ENCODE data around the gene LTBP4. TPM values are rescaled to one million over a fixed set of nuclear protein-coding genes. Genes with fewer than 3 reads are reported as not detected.

LTBP4 gene
- total and polyA plus RNA-seq, 2 donors (not counting 1 experiment from before 2014, with no cell fraction given): 81.2 to 105 TPM

DNA sequence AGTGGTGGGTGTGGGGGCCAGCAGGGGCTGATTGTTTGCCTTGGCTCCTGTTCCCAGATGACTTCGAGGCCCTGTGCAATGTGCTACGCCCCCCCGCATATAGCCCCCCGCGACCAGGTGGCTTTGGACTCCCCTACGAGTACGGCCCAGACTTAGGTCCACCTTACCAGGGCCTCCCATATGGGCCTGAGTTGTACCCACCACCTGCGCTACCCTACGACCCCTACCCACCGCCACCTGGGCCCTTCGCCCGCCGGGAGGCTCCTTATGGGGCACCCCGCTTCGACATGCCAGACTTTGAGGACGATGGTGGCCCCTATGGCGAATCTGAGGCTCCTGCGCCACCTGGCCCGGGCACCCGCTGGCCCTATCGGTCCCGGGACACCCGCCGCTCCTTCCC is 25.7 kb downstream of the LTBP4 start:
- H3K9me3 Mint-ChIP-seq (ENCODE audit: insufficient read depth): no peaks in the 10 kb centered on the region
- no peaks in the 10 kb centered on the region for H3K4me1 ChIP-seq (ENCODE audit: control insufficient read depth in 2 of 2, insufficient read depth in 2 of 2, low read length in 2 of 2)
- H4K20me1 ChIP-seq (ENCODE audit: control insufficient read depth, insufficient read depth, low read length, poor library complexity, severe bottlenecking): no peaks in the 10 kb centered on the region
- H3K27ac ChIP-seq (ENCODE audit: low read length in 2 of 2): no peak overlapping the region
- H3K4me3 Mint-ChIP-seq: no peak overlapping the region
- ATAC-seq (ENCODE audit: low read depth): no peak
- H3K9ac ChIP-seq (ENCODE audit: low read length): no peak overlapping the region
- ChIA-PET CTCF (no interaction called here), POLR2A (no interaction called here)
- no peak for DNase-seq
- no peaks in the 10 kb centered on the region for H3K27me3 ChIP-seq (replicated peaks in 1 of 4; ENCODE audit: control extremely low read depth in 1 of 4, control insufficient read depth in 3 of 4, insufficient read depth in 4 of 4, low read length in 3 of 4)
- no peak overlapping the region for H3K4me3 ChIP-seq (ENCODE audit: control extremely low read depth in 1 of 5, extremely low read depth in 1 of 5, insufficient read depth in 1 of 5, low read depth in 2 of 5, low read length in 4 of 5)
- TF ChIP-seq, protein P1, sequence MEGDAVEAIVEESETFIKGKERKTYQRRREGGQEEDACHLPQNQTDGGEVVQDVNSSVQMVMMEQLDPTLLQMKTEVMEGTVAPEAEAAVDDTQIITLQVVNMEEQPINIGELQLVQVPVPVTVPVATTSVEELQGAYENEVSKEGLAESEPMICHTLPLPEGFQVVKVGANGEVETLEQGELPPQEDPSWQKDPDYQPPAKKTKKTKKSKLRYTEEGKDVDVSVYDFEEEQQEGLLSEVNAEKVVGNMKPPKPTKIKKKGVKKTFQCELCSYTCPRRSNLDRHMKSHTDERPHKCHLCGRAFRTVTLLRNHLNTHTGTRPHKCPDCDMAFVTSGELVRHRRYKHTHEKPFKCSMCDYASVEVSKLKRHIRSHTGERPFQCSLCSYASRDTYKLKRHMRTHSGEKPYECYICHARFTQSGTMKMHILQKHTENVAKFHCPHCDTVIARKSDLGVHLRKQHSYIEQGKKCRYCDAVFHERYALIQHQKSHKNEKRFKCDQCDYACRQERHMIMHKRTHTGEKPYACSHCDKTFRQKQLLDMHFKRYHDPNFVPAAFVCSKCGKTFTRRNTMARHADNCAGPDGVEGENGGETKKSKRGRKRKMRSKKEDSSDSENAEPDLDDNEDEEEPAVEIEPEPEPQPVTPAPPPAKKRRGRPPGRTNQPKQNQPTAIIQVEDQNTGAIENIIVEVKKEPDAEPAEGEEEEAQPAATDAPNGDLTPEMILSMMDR (IDR thresholded peaks at IDR 0.05): no peak
- TF ChIP-seq EZH2 (IDR thresholded peaks at IDR 0.05; ENCODE audit: borderline replicate concordance, insufficient read depth, low read depth, low read length, poor library complexity, severe bottlenecking): no peak
- peaks cover 2% of the 10 kb centered on the region for H3K4me1 Mint-ChIP-seq
- intact Hi-C loops (cut with micrococcal nuclease): no loop called here
- WGBS (ENCODE audit: insufficient coverage): 95% methylated on average over 21 of the region's 24 CpGs
- peaks cover 0 to 4% (median 0%) of the 10 kb centered on the region in 3 donors for H3K9me3 ChIP-seq (ENCODE audit: control extremely low read depth in 1 of 3, control insufficient read depth in 2 of 3, insufficient read depth in 1 of 3, low read length in 2 of 3)
- H3K27me3 Mint-ChIP-seq: no peaks in the 10 kb centered on the region
- H3K36me3 ChIP-seq (replicated peaks in 1 of 2; ENCODE audit: control extremely low read depth in 1 of 2, control insufficient read depth in 1 of 2, extremely low read depth in 1 of 2, insufficient read depth in 2 of 2, low read length in 1 of 2): peaks cover 0 to 21% of the 10 kb centered on the region in 2 experiments
- H2AFZ ChIP-seq (ENCODE audit: insufficient read depth, low read depth, low read length, poor library complexity, severe bottlenecking): no peak overlapping the region
- no peak overlapping the region for H3K4me2 ChIP-seq (replicated peaks; ENCODE audit: low read depth, low read length, poor library complexity, severe bottlenecking)
- H3K27ac Mint-ChIP-seq: no peak overlapping the region
- H3K79me2 ChIP-seq (ENCODE audit: control insufficient read depth, insufficient read depth, low read length): no peaks in the 10 kb centered on the region

DNA sequence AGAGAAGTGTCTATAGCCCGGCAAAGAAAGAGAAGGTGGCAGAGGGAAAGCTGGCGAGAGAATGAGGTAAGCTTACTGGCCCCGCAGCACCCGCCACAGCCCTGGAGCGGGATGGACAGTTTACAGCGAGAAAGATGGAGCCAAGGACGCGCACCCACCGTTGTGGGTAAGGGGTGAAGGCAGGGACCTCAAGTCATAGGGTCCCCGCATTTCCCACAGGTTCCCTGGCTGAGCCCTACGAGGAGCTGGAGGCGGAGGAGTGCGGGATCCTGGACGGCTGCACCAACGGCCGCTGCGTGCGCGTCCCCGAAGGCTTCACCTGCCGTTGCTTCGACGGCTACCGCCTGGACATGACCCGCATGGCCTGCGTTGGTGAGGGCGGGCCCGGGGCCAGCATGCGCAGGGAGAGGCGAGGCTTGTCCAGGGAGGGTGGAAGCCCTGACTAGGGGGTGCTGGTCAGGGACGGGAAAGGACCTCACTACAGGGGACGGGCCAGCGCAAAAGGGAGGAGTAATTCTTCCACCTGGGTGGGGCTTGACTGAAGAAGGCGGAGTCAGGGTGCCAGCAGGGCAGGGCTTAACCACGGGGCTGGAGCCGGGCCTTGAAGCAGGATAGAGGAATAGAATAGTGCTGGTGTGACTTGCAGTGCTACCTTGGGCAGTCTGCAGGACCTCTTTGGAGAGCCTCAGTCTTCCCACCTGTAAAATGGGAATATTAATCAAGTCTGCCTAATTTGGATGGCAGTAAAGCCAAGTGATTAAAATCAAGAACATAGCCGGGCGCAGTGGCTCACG is 26.5 kb downstream of the LTBP4 start:
- Histone ChIP-seq H3K4me2 (replicated peaks; ENCODE audit: low read depth, low read length, poor library complexity, severe bottlenecking) (no peak overlapping the region), H2AFZ (ENCODE audit: insufficient read depth, low read depth, low read length, poor library complexity, severe bottlenecking) (no peak overlapping the region), H3K9ac (ENCODE audit: low read length) (no peak overlapping the region), H3K27ac (ENCODE audit: low read length in 2 of 2) (no peak overlapping the region), H4K20me1 (ENCODE audit: control insufficient read depth, insufficient read depth, low read length, poor library complexity, severe bottlenecking) (no peaks in the 10 kb centered on the region), H3K27me3 (replicated peaks in 1 of 4; ENCODE audit: control extremely low read depth in 1 of 4, control insufficient read depth in 3 of 4, insufficient read depth in 4 of 4, low read length in 3 of 4) (no peaks in the 10 kb centered on the region), H3K4me1 (ENCODE audit: control insufficient read depth in 2 of 2, insufficient read depth in 2 of 2, low read length in 2 of 2) (no peaks in the 10 kb centered on the region), H3K9me3 (ENCODE audit: control extremely low read depth in 1 of 3, control insufficient read depth in 2 of 3, insufficient read depth in 1 of 3, low read length in 2 of 3) (peaks cover 0 to 4% (median 0%) of the 10 kb centered on the region in 3 donors), H3K36me3 (replicated peaks in 1 of 2; ENCODE audit: control extremely low read depth in 1 of 2, control insufficient read depth in 1 of 2, extremely low read depth in 1 of 2, insufficient read depth in 2 of 2, low read length in 1 of 2) (peaks cover 0 to 15% of the 10 kb centered on the region in 2 experiments), H3K79me2 (ENCODE audit: control insufficient read depth, insufficient read depth, low read length) (no peaks in the 10 kb centered on the region), H3K4me3 (ENCODE audit: control extremely low read depth in 1 of 5, extremely low read depth in 1 of 5, insufficient read depth in 1 of 5, low read depth in 2 of 5, low read length in 4 of 5) (no peak overlapping the region)
- peaks cover 2% of the 10 kb centered on the region for H3K4me1 Mint-ChIP-seq
- intact Hi-C loops (cut with micrococcal nuclease): no loop called here
- H3K9me3 Mint-ChIP-seq (ENCODE audit: insufficient read depth): no peaks in the 10 kb centered on the region
- CTCF ChIA-PET: no interaction called here
- H3K27me3 Mint-ChIP-seq: no peaks in the 10 kb centered on the region
- POLR2A ChIA-PET: no interaction called here
- TF ChIP-seq, protein P1 (IDR thresholded peaks at IDR 0.05): no peak
- TF ChIP-seq EZH2 (IDR thresholded peaks at IDR 0.05; ENCODE audit: borderline replicate concordance, insufficient read depth, low read depth, low read length, poor library complexity, severe bottlenecking): no peak
- no peak overlapping the region for H3K27ac Mint-ChIP-seq
- ATAC-seq (ENCODE audit: low read depth) (no peak), DNase-seq (no peak)
- 94% methylated on average over 39 of the region's 39 CpGs for WGBS (ENCODE audit: insufficient coverage)
- H3K4me3 Mint-ChIP-seq: no peak overlapping the region
